ENCODE data around the gene ATP6V1C2.

DNA sequence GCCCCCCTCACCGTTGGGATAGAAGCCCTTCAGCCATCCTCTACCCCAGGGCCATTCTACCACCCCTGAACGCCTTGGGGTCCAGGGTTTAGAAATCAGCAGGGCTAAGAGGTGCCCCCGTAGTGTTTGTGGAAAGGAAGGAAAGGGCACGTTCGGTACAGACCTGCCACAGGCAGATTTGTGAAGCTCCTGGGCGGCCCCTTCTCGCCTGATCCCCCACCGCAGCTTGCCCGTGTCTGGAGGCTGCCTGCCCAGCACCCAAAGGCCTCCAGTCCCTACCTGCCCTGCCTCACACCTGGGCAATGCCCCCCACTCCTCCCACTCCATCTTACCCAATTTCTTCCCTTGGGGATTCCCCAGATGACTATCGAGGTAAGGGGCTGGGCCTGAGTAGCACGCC is 21.2 kb downstream of the ATP6V1C2 start:
- no peak for TF ChIP-seq POLR2A (IDR thresholded peaks at IDR 0.05)
- TF ChIP-seq, protein P1, sequence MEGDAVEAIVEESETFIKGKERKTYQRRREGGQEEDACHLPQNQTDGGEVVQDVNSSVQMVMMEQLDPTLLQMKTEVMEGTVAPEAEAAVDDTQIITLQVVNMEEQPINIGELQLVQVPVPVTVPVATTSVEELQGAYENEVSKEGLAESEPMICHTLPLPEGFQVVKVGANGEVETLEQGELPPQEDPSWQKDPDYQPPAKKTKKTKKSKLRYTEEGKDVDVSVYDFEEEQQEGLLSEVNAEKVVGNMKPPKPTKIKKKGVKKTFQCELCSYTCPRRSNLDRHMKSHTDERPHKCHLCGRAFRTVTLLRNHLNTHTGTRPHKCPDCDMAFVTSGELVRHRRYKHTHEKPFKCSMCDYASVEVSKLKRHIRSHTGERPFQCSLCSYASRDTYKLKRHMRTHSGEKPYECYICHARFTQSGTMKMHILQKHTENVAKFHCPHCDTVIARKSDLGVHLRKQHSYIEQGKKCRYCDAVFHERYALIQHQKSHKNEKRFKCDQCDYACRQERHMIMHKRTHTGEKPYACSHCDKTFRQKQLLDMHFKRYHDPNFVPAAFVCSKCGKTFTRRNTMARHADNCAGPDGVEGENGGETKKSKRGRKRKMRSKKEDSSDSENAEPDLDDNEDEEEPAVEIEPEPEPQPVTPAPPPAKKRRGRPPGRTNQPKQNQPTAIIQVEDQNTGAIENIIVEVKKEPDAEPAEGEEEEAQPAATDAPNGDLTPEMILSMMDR (IDR thresholded peaks at IDR 0.05): no peak

All from body of pancreas (tissue), 4 donors.